Transverse colon (tissue), 3 donors: ENCODE results near the gene PLIN5.

ENCODE experiments used
- EP300 ChIP-seq: sonication (generic); formaldehyde crosslinking; IDR thresholded peaks from one replicate; pipeline ENCODE4 v1.6.1; 2017; ENCODE audit warnings: antibody characterized with exemption, low read depth
- TF ChIP-seq, protein P1 (sequence below), 5 experiments: fragments of 200-600 bp in 3 of 5; fragments of 450-650 bp in 2 of 5; sonication (generic) in 3 of 5; IDR thresholded peaks; 1 replicate in 2 of 5; 2 replicates in 3 of 5; pipeline ENCODE4 v1.5.1; 2016 to 2017; ENCODE audit warnings: antibody characterized with exemption in 5 of 5, inconsistent platforms in 3 of 5, mild to moderate bottlenecking in 2 of 5, moderate library complexity in 1 of 5

DNA sequence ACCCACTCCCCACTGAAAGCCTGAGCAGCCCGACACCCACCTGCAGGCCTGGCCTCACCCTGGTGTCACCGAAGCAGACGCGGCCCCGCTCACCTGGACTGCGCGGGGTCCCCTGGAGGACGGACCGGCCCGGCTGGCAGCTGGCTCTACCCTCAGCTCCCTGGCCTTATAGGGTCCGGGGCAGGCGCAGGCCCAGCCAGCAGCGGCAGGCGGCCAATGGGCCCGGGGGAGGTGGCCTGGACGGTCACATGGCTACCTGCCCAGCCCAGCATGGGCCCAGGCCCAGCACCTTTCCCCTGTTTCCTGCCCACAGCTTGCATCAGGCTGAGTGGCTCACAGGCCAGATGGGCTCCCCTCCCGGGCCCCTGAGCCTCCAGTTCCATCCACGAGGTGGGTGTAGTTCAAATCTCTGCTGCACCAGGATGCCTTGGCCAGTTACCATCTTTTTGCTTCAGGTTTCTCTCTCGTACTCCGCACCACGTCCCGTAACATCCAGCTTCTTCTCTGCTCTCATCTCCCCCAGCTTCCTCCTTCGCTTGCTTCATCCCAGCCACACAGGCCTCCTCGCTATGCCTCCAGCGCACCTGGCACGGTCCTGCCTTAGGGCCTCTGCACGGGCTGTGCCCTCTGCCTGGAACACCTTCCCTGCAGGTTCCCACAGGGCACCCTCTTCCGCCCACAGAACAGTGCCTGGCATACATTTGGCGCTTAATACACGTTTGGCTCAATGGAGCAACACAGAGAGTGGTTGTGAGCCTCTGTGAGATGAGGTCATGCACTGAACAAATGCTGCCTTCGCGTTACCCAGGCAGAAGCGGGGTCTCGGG lies 16.5 kb downstream of the PLIN5 start, which contains the start of gene PLIN4:
- TF ChIP-seq, protein P1, sequence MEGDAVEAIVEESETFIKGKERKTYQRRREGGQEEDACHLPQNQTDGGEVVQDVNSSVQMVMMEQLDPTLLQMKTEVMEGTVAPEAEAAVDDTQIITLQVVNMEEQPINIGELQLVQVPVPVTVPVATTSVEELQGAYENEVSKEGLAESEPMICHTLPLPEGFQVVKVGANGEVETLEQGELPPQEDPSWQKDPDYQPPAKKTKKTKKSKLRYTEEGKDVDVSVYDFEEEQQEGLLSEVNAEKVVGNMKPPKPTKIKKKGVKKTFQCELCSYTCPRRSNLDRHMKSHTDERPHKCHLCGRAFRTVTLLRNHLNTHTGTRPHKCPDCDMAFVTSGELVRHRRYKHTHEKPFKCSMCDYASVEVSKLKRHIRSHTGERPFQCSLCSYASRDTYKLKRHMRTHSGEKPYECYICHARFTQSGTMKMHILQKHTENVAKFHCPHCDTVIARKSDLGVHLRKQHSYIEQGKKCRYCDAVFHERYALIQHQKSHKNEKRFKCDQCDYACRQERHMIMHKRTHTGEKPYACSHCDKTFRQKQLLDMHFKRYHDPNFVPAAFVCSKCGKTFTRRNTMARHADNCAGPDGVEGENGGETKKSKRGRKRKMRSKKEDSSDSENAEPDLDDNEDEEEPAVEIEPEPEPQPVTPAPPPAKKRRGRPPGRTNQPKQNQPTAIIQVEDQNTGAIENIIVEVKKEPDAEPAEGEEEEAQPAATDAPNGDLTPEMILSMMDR (IDR thresholded peaks at IDR 0.05) = no peak
- TF ChIP-seq EP300 = no peak
